ENCODE results near the gene AP2A2.

AP2A2 gene

GRCh38 chr11:1039481-1040427 lies 114.1 kb downstream of the AP2A2 start:
- Histone ChIP-seq H3K9me3 (ENCODE audit: insufficient read depth, low read depth, low read length) (no peaks in the 10 kb centered on the region; the same call in 1 of the 2 replicates), H3K9ac (ENCODE audit: low read depth, low read length) (no peak overlapping the region), H3K27ac (ENCODE audit: low read length) (no peak overlapping the region), H3K4me1 (ENCODE audit: insufficient read depth, low read length) (no peaks in the 10 kb centered on the region), H3K36me3 (ENCODE audit: insufficient read depth, low read depth, low read length) (no peaks in the 10 kb centered on the region), H3K27me3 (ENCODE audit: insufficient read depth, low read length) (no peaks in the 10 kb centered on the region), H3K4me3 (ENCODE audit: low read length) (no peak overlapping the region)

DNA sequence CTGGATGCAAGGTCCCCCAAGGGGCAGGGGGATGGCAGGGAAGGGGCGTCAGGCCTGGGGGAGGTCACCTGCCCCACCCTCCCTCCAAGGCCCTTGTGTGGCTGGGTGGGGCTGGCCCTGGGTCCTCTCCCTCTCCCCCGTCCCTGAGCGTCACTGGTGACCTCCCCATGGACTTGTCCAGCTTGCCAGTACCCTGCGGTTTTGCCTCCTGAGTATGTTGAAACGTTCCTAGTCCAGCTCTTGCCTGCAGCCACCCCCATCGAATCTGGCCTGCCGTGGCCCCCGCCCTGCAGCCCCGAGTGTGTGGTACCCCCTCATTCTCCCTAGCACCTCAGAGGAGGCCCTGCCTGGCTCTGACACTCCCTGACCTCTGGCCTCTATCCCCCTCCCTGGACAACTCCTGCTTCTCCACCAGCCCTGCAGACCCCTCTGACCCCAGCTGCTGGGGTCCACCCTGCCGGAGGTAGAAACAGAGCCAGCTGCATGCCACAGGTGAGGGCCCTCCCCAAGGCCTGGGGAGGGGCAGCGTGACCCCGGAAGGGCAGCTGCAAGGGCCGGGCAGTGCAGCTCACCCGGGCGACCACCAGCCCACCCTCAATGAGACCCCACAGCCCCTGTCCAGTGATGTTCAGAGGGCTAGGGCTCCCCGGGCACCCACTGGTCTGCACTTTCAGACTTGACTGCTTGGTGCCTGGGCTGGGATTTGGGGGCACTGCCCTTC lies 114.9 kb downstream of the AP2A2 start:
- no peaks in the 10 kb centered on the region for H3K4me1 ChIP-seq (ENCODE audit: insufficient read depth, low read length)
- no peak overlapping the region for H3K9ac ChIP-seq (ENCODE audit: low read depth, low read length)
- H3K4me3 ChIP-seq (ENCODE audit: low read length), result no peak overlapping the region

DNA sequence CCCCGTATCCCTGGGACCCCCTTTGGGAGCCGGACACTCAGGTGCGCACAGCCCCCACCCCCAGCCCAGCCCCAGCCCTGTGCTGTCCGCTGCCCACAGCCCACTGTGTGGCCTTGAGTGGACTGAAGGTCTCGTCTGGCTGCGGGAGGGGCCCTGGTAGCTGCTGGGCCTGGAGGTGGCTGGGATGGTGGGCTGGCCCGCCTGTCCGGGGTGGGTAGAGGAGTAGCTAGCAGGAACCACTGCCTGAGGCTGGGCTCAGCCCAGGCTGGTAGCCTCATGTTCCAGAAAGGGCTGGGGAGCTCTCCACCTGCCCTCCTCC lies 115.4 kb downstream of the AP2A2 start:
- Histone ChIP-seq H3K27me3 (ENCODE audit: insufficient read depth, low read length) (no peaks in the 10 kb centered on the region), H3K4me3 (ENCODE audit: low read length) (no peak overlapping the region), H3K27ac (ENCODE audit: low read length) (no peak overlapping the region), H3K9me3 (ENCODE audit: insufficient read depth, low read depth, low read length) (no peaks in the 10 kb centered on the region; the same call in 1 of the 2 replicates), H3K36me3 (ENCODE audit: insufficient read depth, low read depth, low read length) (no peaks in the 10 kb centered on the region), H3K9ac (ENCODE audit: low read depth, low read length) (no peak overlapping the region), H3K4me1 (ENCODE audit: insufficient read depth, low read length) (no peaks in the 10 kb centered on the region)

More for the DNA sequence above, 114.9 kb downstream of the AP2A2 start:
- no peaks in the 10 kb centered on the region for H3K27me3 ChIP-seq (ENCODE audit: insufficient read depth, low read length)
- H3K36me3 ChIP-seq (ENCODE audit: insufficient read depth, low read depth, low read length), result no peaks in the 10 kb centered on the region
- H3K27ac ChIP-seq (ENCODE audit: low read length), result no peak overlapping the region
- no peaks in the 10 kb centered on the region; the same call in 1 of the 2 replicates for H3K9me3 ChIP-seq (ENCODE audit: insufficient read depth, low read depth, low read length)

DNA sequence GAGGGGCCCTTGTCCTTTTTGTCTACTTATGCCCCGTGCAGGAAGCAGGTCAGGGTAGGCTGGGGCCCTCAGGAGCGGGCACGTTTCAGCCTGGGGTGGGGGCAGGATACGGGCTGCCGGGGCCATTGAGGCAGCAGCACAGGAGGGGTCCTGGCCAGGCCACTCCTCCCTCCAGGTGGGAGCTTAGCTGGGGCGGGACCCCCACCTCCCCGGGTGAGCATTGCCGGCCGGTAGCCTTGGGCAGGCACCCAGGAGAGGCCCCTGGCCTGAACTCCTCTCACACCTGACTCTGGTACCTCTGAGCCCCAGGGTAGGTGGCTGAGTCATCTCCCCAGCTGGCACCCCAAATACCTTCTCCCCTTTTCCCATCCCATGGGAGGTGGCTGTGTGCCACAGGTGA lies 115.8 kb downstream of the AP2A2 start:
- Histone ChIP-seq H3K9ac (ENCODE audit: low read depth, low read length) (no peak overlapping the region), H3K4me1 (ENCODE audit: insufficient read depth, low read length) (no peaks in the 10 kb centered on the region), H3K27ac (ENCODE audit: low read length) (no peak overlapping the region)

GRCh38 chr11:1041936-1042608 lies 116.4 kb downstream of the AP2A2 start:
- Histone ChIP-seq H3K9me3 (ENCODE audit: insufficient read depth, low read depth, low read length) (no peaks in the 10 kb centered on the region; the same call in 1 of the 2 replicates), H3K27me3 (ENCODE audit: insufficient read depth, low read length) (no peaks in the 10 kb centered on the region), H3K27ac (ENCODE audit: low read length) (no peak overlapping the region), H3K4me1 (ENCODE audit: insufficient read depth, low read length) (no peaks in the 10 kb centered on the region), H3K4me3 (ENCODE audit: low read length) (no peak overlapping the region), H3K9ac (ENCODE audit: low read depth, low read length) (no peak overlapping the region), H3K36me3 (ENCODE audit: insufficient read depth, low read depth, low read length) (no peaks in the 10 kb centered on the region)

More for the DNA sequence above, 115.8 kb downstream of the AP2A2 start:
- no peak overlapping the region for H3K4me3 ChIP-seq (ENCODE audit: low read length)
- H3K9me3 ChIP-seq (ENCODE audit: insufficient read depth, low read depth, low read length), result no peaks in the 10 kb centered on the region; the same call in 1 of the 2 replicates
- no peaks in the 10 kb centered on the region for H3K27me3 ChIP-seq (ENCODE audit: insufficient read depth, low read length)
- H3K36me3 ChIP-seq (ENCODE audit: insufficient read depth, low read depth, low read length), result no peaks in the 10 kb centered on the region

- no peaks in the 10 kb centered on the region for H3K4me1 ChIP-seq (ENCODE audit: insufficient read depth, low read length)
- no peak overlapping the region for H3K4me3 ChIP-seq (ENCODE audit: low read length)
- H3K36me3 ChIP-seq (ENCODE audit: insufficient read depth, low read depth, low read length), result no peaks in the 10 kb centered on the region
- no peaks in the 10 kb centered on the region for H3K27me3 ChIP-seq (ENCODE audit: insufficient read depth, low read length)
- no peak overlapping the region for H3K9ac ChIP-seq (ENCODE audit: low read depth, low read length)
- H3K9me3 ChIP-seq (ENCODE audit: insufficient read depth, low read depth, low read length), result no peaks in the 10 kb centered on the region; the same call in 1 of the 2 replicates
- no peak overlapping the region for H3K27ac ChIP-seq (ENCODE audit: low read length)
Observed at GRCh38 chr11:1042626-1043562, 117.2 kb downstream of the AP2A2 start.

- H3K36me3 ChIP-seq (ENCODE audit: insufficient read depth, low read depth, low read length), result no peaks in the 10 kb centered on the region
- H3K4me3 ChIP-seq (ENCODE audit: low read length), result no peak overlapping the region
- no peaks in the 10 kb centered on the region; the same call in 1 of the 2 replicates for H3K9me3 ChIP-seq (ENCODE audit: insufficient read depth, low read depth, low read length)
- no peak overlapping the region for H3K9ac ChIP-seq (ENCODE audit: low read depth, low read length)
- no peak overlapping the region for H3K27ac ChIP-seq (ENCODE audit: low read length)
- H3K4me1 ChIP-seq (ENCODE audit: insufficient read depth, low read length), result no peaks in the 10 kb centered on the region
- no peaks in the 10 kb centered on the region for H3K27me3 ChIP-seq (ENCODE audit: insufficient read depth, low read length)
Observed at GRCh38 chr11:1043563-1044096, 118.0 kb downstream of the AP2A2 start.

- Histone ChIP-seq H3K27me3 (ENCODE audit: insufficient read depth, low read length) (no peaks in the 10 kb centered on the region), H3K36me3 (ENCODE audit: insufficient read depth, low read depth, low read length) (no peaks in the 10 kb centered on the region), H3K9ac (ENCODE audit: low read depth, low read length) (no peak overlapping the region), H3K27ac (ENCODE audit: low read length) (no peak overlapping the region), H3K9me3 (ENCODE audit: insufficient read depth, low read depth, low read length) (no peaks in the 10 kb centered on the region; the same call in 1 of the 2 replicates), H3K4me3 (ENCODE audit: low read length) (no peak overlapping the region), H3K4me1 (ENCODE audit: insufficient read depth, low read length) (no peaks in the 10 kb centered on the region)
Observed at GRCh38 chr11:1044160-1044559, 118.5 kb downstream of the AP2A2 start.

DNA sequence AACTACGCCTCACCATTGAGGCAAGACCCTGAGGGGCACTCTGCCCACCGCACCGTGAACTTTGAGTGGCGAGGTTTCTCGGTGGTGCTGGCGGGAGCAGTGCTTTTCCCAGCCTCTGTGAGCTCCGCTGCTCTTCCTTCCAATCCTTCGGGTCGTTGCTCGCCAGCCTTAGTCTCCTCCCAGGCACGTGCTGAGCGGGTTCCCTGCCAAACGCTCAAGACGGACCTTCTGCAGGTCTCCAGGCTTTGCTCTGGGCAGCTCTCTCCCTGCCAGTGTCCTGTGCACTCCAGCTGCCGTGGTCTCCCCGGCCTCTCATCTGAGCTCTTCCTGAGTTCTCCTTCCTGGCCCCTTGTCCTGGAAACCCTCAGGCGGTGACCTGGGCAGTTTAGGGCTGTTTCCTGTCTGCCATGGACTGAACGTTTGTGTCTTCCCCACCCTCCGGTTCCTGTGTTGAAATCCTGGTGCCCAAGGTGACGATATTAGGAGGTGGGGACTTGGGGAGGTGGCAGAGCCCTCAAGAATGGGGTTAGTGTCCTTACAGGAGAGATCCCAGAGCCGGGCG lies 122.0 kb downstream of the AP2A2 start:
- Histone ChIP-seq H3K9ac (ENCODE audit: low read depth, low read length) (no peak overlapping the region), H3K27me3 (ENCODE audit: insufficient read depth, low read length) (no peaks in the 10 kb centered on the region), H3K36me3 (ENCODE audit: insufficient read depth, low read depth, low read length) (no peaks in the 10 kb centered on the region), H3K27ac (ENCODE audit: low read length) (no peak overlapping the region), H3K4me3 (ENCODE audit: low read length) (no peak overlapping the region), H3K4me1 (ENCODE audit: insufficient read depth, low read length) (no peaks in the 10 kb centered on the region), H3K9me3 (ENCODE audit: insufficient read depth, low read depth, low read length) (no peaks in the 10 kb centered on the region; the same call in 1 of the 2 replicates)

- H3K4me1 ChIP-seq (ENCODE audit: insufficient read depth, low read length), result no peaks in the 10 kb centered on the region
- H3K9me3 ChIP-seq (ENCODE audit: insufficient read depth, low read depth, low read length), result no peaks in the 10 kb centered on the region; the same call in 1 of the 2 replicates
- no peak overlapping the region for H3K27ac ChIP-seq (ENCODE audit: low read length)
- no peak overlapping the region for H3K9ac ChIP-seq (ENCODE audit: low read depth, low read length)
- no peak overlapping the region for H3K4me3 ChIP-seq (ENCODE audit: low read length)
- no peaks in the 10 kb centered on the region for H3K27me3 ChIP-seq (ENCODE audit: insufficient read depth, low read length)
- H3K36me3 ChIP-seq (ENCODE audit: insufficient read depth, low read depth, low read length), result no peaks in the 10 kb centered on the region
Observed at GRCh38 chr11:1048375-1049070, 122.9 kb downstream of the AP2A2 start.

Data from iPS-20b (cell line).